NT2/D1 (cell line): ENCODE measurements around the gene TNFRSF8.

Source experiments
- YY1 ChIP-seq: IDR thresholded peaks from 2 replicates; pipeline ENCODE4 v1.6.1; 2011; ENCODE audit not compliant: insufficient read length, insufficient read depth
- ZNF274 ChIP-seq: IDR thresholded peaks from 2 replicates; pipeline ENCODE4 v1.6.1; 2011; ENCODE audit warnings: mild to moderate bottlenecking, low read depth, low read length

GRCh38 chr1:12174924-12175810 is 112.1 kb downstream of the TNFRSF8 start:
- TF ChIP-seq YY1 (no peak), ZNF274 (no peak)
